ENCODE results near the gene NOPCHAP1. TPM values are rescaled to one million over a fixed set of nuclear protein-coding genes. Genes with fewer than 3 reads are reported as not detected.
A peak's percentile ranks its signal among the peaks of the same experiment; 100 is the strongest.

NOPCHAP1 gene
- total and polyA plus RNA-seq, 2 of the 4 experiments (the other 2 are of a cell fraction), result 5.6 to 9.3 TPM

DNA sequence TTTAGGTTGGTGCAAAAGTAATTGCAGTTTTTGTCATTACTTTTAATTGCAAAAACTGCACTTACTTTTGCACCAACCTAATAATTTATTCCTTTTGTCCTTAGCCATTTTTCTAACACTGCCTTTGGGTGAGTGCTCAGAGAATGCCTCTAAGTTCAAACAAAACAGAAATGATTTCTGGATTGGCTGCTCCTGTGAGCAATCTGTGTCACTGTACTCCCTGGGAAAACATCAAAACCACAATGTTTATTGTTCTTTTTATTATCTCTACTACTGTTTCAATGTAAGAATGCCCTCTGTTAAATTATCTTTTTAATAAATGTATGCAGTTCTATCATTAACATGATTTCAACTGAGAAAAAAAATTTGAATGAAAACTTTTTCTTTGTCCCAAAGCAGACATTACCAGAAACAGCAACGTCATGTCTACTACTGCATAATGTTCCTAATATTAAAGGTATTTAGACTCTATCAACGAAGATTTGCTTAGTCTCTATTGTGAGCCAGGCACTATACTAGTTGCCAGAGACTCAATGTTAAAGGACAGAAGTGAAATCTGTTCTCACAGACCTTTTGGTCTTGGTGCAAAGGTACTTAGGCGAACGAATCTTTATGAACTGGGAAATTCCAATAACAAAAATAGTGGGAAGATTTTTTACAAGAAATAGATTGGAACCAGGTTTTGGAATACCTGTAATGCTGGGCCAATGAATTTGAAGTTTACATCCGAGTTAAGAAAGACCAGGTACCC lies 34.2 kb upstream of the NOPCHAP1 start:
- no peaks in the 10 kb centered on the region for H3K36me3 ChIP-seq (ENCODE audit: control insufficient read depth, insufficient read depth, low read length)
- no CpG with 5 or more reads among the region's 5 CpGs for WGBS, 2 experiments (ENCODE audit: extremely low coverage in 2 of 2, insufficient read length in 1 of 2)
- no peaks in the 10 kb centered on the region for H3K4me1 ChIP-seq (ENCODE audit: control insufficient read depth, insufficient read depth, low read length)
- H2AFZ ChIP-seq (replicated peaks; ENCODE audit: low read length, poor library complexity), result no peak overlapping the region
- peak; percentile 69 for DNase-seq
- H3K18ac ChIP-seq (ENCODE audit: low read depth, low read length), result no peak overlapping the region
- no peak overlapping the region for H3K56ac ChIP-seq (ENCODE audit: extremely low read depth, insufficient read depth, low read length)
- no peak overlapping the region for H3K9ac ChIP-seq (ENCODE audit: low read depth, low read length)
- H3K14ac ChIP-seq (replicated peaks; ENCODE audit: low read depth, low read length), result no peak overlapping the region
- H3K4ac ChIP-seq (ENCODE audit: low read depth, low read length), result no peak overlapping the region
- dilution Hi-C loops (cut with HindIII; ENCODE audit: low sequenced_read_pairs, unreplicated experiment) (no loop called here), intact Hi-C loops (cut with micrococcal nuclease) (no loop called here), in situ Hi-C loops (cut with MboI; ENCODE audit: low sequenced_read_pairs) (no loop called here)
- no TSS peak for BruUV-seq (replicated peaks)
- ChIA-PET POLR2A (ENCODE audit: unreplicated experiment) (no interaction called here), CTCF (no interaction called here)
- H2BK5ac ChIP-seq (ENCODE audit: low read depth, low read length, poor library complexity, severe bottlenecking), result no peak overlapping the region
- no peaks in the 10 kb centered on the region for H3K9me3 ChIP-seq (ENCODE audit: control insufficient read depth, insufficient read depth, low read length)
- no peak overlapping the region for H2BK20ac ChIP-seq (ENCODE audit: low read depth, low read length)
- H3K9me1 ChIP-seq (ENCODE audit: insufficient read depth, low read length), result no peaks in the 10 kb centered on the region
- no peak overlapping the region for H2BK120ac ChIP-seq (ENCODE audit: low read depth, low read length)
- H3K79me1 ChIP-seq (ENCODE audit: low read depth in 1 of 2, low read length in 2 of 2), result no peaks in the 10 kb centered on the region
- no peak overlapping the region for H3K4me2 ChIP-seq (ENCODE audit: low read depth, low read length)
- no peak overlapping the region for H4K8ac ChIP-seq (ENCODE audit: low read depth in 2 of 2, low read length in 2 of 2)
- no peak overlapping the region for H3K23ac ChIP-seq (ENCODE audit: low read depth, low read length)
- H2BK15ac ChIP-seq (ENCODE audit: low read depth, low read length), result no peak overlapping the region
- peaks cover 28% of the 10 kb centered on the region for H3K27me3 ChIP-seq (ENCODE audit: control insufficient read depth, insufficient read depth, low read length)
- H2AK9ac ChIP-seq (replicated peaks; ENCODE audit: low read depth, low read length, poor library complexity), result no peak overlapping the region
- no peak overlapping the region for H3K27ac ChIP-seq (ENCODE audit: insufficient read depth, low read length)
- no peak overlapping the region for H3K4me3 ChIP-seq (ENCODE audit: insufficient read depth, low read depth, low read length)
- H4K5ac ChIP-seq (ENCODE audit: low read depth, low read length), result no peak overlapping the region
- no peaks in the 10 kb centered on the region for H4K20me1 ChIP-seq (ENCODE audit: insufficient read depth, low read length)
- H2AK5ac ChIP-seq (ENCODE audit: low read depth, low read length), result no peak overlapping the region
- H4K91ac ChIP-seq (ENCODE audit: insufficient read depth, low read depth, low read length), result no peak overlapping the region
- no peak for TF ChIP-seq CEBPB (IDR thresholded peaks at IDR 0.05; ENCODE audit: low read depth, low read length)
- no peak for TF ChIP-seq CHD1 (IDR thresholded peaks at IDR 0.05; ENCODE audit: low read depth, low read length)
- TF ChIP-seq NFE2L2 (IDR thresholded peaks at IDR 0.05; ENCODE audit: low read depth, low read length), result no peak
- no peak for TF ChIP-seq RCOR1 (IDR thresholded peaks at IDR 0.05; ENCODE audit: insufficient replicate concordance, low read length)
- TF ChIP-seq, protein P1, sequence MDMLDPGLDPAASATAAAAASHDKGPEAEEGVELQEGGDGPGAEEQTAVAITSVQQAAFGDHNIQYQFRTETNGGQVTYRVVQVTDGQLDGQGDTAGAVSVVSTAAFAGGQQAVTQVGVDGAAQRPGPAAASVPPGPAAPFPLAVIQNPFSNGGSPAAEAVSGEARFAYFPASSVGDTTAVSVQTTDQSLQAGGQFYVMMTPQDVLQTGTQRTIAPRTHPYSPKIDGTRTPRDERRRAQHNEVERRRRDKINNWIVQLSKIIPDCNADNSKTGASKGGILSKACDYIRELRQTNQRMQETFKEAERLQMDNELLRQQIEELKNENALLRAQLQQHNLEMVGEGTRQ (IDR thresholded peaks at IDR 0.05; ENCODE audit: low read depth, low read length), result no peak
- TF ChIP-seq MXI1 (IDR thresholded peaks at IDR 0.05; ENCODE audit: borderline replicate concordance, low read depth, low read length), result no peak
- TF ChIP-seq FOS (IDR thresholded peaks at IDR 0.05; ENCODE audit: low read depth, low read length), result no peak
- TF ChIP-seq MAZ (IDR thresholded peaks at IDR 0.05; ENCODE audit: borderline replicate concordance, low read depth, low read length), result no peak
- TF ChIP-seq RAD21 (IDR thresholded peaks at IDR 0.05; ENCODE audit: low read length), result no peak
- no peak for TF ChIP-seq RFX5 (IDR thresholded peaks at IDR 0.05; ENCODE audit: low read depth, low read length)
- TF ChIP-seq, protein P2, sequence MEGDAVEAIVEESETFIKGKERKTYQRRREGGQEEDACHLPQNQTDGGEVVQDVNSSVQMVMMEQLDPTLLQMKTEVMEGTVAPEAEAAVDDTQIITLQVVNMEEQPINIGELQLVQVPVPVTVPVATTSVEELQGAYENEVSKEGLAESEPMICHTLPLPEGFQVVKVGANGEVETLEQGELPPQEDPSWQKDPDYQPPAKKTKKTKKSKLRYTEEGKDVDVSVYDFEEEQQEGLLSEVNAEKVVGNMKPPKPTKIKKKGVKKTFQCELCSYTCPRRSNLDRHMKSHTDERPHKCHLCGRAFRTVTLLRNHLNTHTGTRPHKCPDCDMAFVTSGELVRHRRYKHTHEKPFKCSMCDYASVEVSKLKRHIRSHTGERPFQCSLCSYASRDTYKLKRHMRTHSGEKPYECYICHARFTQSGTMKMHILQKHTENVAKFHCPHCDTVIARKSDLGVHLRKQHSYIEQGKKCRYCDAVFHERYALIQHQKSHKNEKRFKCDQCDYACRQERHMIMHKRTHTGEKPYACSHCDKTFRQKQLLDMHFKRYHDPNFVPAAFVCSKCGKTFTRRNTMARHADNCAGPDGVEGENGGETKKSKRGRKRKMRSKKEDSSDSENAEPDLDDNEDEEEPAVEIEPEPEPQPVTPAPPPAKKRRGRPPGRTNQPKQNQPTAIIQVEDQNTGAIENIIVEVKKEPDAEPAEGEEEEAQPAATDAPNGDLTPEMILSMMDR (conservative IDR thresholded peaks at IDR 0.05; ENCODE audit: low read depth, low read length), result no peak
- TF ChIP-seq SMC3 (IDR thresholded peaks at IDR 0.05; ENCODE audit: low read depth, low read length), result no peak
- no peak for TF ChIP-seq POLR2A (IDR thresholded peaks at IDR 0.05; ENCODE audit: low read depth, low read length)
- no peak for TF ChIP-seq BHLHE40 (IDR thresholded peaks at IDR 0.05; ENCODE audit: low read depth, low read length)
- TF ChIP-seq, protein P3, sequence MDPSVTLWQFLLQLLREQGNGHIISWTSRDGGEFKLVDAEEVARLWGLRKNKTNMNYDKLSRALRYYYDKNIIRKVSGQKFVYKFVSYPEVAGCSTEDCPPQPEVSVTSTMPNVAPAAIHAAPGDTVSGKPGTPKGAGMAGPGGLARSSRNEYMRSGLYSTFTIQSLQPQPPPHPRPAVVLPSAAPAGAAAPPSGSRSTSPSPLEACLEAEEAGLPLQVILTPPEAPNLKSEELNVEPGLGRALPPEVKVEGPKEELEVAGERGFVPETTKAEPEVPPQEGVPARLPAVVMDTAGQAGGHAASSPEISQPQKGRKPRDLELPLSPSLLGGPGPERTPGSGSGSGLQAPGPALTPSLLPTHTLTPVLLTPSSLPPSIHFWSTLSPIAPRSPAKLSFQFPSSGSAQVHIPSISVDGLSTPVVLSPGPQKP (IDR thresholded peaks at IDR 0.05; ENCODE audit: borderline replicate concordance, low read depth, low read length), result no peak
- TF ChIP-seq MAFK (IDR thresholded peaks at IDR 0.05; ENCODE audit: low read depth, low read length), result no peak
- peak; percentile 80 for ATAC-seq (ENCODE audit: low read depth)

Data from IMR-90 (cell line).